Activated CD8-positive, alpha-beta memory T cell treated with anti-CD3 and anti-CD28 coated beads, Interleukin-2, amount 50 U/mL, for 4 hours (primary cell): ENCODE data around the gene PLCXD3.
"Not testable (repeated sequence)": the region's sequence is repeated elsewhere in the genome, so short reads cannot be mapped to it uniquely, and the experiment has no call there.

Source experiments
- DNase-seq: peaks from one replicate; pipeline ENCODE4 v3.0.0-alpha.2; 2020

PLCXD3 gene

DNA sequence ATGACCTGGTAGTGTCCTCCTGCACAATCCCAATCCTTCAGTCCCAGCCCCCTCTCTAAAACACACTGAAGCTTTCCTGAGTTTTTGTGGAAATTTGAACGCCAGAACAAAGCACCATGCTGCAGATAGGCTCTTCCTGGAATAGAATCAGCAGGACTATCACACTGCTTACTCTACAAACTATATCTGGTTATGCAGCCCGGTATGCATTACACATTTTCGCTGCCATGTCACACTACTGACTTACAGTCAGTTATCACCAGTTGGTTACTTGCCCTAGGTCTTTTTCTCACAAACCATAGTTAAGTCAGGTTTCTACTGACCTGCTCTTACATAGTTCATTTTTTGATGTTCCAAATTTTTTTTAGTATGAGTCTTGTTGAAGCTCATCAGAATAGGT lies 24.9 kb downstream of the PLCXD3 start:
- DNase-seq = no peak

DNA sequence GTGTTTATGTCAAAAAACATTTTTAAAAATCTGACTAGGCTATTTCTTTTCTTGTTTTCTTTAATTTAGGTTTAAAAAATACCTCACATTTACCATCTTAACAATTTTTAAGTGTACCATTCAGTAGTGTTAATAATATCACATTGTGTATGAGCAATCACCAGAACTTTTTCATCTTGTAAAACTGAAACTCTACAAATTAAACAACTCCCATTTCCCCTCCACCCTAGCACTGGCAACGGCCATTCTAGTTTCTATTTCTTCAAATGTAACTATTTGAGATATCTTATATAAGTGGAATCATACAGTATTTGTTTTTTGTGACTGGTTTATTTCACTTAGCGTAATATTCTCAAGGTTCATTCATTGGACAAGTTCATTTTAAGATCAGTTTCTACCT lies 27.7 kb downstream of the PLCXD3 start:
- DNase-seq = no peak

DNA sequence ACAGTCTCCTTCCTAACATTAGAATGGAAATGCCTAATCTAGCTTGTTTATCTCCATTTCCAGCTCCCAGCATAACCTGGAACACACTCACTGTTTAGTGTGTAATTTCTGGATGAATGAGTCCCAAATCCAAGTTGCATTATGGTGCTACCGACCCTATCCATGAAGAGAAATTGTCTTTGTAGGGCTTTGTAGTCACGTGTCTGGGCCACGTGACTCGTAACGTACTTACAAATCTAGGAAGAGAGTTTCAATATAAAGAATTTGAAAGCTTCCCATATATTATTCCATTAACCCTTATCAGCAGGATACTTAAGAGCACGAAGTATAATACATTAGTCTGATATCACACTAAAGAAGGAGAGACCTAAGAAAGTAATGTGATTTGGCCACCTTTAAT lies 28.2 kb downstream of the PLCXD3 start:
- no peak for DNase-seq

- not testable (repeated sequence) for DNase-seq
Observed at GRCh38 chr5:41471571-41472208, 38.7 kb downstream of the PLCXD3 start.

GRCh38 chr5:41465493-41466171 lies 44.8 kb downstream of the PLCXD3 start:
- no peak for DNase-seq

GRCh38 chr5:41459557-41459956 lies 50.8 kb downstream of the PLCXD3 start:
- no peak for DNase-seq

- no peak for DNase-seq
Observed at GRCh38 chr5:41457094-41457493, 53.3 kb downstream of the PLCXD3 start.

DNA sequence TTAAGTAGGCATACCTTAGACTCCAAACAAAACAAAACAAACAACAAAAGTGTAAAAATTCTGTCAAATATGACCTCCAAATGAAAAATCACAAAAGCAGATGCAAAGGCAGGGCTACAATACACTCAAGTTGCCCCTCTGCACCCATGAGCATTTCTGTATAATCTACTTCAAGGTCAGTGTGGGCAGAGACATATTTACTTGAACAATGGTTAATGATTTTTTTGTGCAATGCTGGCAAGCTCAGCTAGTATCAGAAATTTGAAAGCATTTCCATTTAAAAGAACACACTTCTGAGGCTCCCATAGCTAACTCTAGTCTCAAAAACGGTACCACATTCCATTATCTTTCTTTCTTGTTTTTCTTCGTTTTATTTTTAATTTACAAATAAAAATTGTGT lies 57.9 kb downstream of the PLCXD3 start:
- DNase-seq = no peak

DNA sequence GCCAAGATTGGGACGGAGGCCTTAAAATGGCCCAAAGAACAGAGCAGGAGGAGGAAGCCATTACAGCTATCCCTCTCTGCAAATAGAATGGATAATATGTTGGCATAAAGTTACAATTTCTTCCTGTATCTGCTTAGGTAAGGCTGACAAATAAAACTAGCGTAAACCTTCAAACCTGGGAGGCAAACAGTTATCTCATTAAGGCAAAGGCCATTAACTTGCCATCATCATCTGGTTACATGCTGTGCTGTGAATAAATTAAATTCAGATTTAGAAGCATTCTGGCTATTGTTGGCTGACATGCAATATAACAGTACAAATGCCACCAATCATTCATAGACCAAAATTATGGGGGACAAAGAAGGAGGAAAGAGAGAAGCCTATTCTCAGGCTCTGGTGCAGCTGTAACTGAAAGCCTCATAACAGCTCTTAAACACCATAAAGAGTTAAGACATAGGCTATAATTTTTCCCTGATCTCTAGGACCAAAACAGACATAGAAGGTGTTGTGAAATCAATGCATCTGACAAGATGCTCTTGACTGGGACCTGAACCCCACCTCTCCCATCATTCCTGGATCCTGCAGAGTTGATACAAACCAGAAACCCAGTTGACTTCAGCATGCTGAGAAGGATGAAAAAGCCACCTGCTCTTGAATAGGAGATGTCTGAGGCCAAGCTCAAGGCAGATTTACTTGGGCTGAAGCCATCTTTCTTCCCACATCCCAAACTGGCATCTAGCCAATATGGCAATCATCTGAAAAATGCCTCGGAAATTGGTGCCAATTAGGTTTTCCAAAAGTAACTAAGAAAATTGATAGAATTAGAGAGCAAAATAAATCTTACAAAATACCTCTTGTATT lies 62.5 kb downstream of the PLCXD3 start:
- no peak for DNase-seq

DNA sequence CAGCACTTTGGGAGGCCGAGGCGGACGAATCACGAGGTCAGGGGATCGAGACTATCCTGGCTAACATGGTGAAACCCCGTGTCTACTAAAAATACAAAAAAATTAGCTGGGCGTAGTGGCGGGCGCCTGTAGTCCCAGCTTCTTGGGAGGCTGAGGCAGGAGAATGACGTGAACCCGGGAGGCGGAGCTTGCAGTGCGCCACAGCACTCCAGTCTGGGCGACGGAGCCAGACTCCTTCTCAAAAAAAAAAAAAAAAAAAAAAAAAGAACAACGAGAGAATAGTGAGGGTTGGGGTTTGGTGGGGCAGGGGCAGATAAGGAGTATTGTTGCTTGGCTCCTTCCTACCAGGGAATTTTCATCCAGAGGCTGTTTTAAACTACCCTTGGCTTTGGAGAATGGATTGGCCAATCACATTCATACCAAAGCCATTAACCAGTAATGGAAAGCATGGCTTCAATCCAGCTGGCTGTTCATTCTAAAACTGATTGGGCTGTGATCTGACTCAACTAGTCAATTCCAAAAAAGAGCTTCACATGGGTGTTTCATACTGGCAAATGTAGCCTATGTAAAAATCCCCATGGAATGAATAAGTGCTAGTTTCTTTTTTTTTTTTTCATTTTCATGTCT lies 64.4 kb downstream of the PLCXD3 start:
- no peak for DNase-seq

DNA sequence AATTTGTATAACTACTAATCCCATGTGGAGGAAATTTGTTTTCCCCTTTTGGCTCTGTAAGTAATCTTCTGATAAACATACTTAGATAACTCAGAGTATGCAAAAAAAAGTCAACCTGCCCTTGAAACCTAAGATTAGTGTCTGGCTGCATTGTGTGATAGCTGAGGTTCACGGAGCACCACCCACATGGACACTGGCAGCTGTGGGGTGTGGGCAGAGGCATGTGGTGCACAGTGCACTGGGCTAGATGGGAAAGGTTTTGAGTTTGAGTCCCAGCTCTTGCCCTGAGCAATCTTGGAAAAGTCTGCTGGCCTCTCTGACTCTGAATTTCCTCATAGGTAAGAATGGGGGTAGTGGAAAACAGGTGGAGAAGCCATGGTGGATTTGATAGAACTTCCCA lies 75.1 kb downstream of the PLCXD3 start:
- DNase-seq = no peak

GRCh38 chr5:41433552-41434181 lies 76.7 kb downstream of the PLCXD3 start:
- DNase-seq = no peak

DNA sequence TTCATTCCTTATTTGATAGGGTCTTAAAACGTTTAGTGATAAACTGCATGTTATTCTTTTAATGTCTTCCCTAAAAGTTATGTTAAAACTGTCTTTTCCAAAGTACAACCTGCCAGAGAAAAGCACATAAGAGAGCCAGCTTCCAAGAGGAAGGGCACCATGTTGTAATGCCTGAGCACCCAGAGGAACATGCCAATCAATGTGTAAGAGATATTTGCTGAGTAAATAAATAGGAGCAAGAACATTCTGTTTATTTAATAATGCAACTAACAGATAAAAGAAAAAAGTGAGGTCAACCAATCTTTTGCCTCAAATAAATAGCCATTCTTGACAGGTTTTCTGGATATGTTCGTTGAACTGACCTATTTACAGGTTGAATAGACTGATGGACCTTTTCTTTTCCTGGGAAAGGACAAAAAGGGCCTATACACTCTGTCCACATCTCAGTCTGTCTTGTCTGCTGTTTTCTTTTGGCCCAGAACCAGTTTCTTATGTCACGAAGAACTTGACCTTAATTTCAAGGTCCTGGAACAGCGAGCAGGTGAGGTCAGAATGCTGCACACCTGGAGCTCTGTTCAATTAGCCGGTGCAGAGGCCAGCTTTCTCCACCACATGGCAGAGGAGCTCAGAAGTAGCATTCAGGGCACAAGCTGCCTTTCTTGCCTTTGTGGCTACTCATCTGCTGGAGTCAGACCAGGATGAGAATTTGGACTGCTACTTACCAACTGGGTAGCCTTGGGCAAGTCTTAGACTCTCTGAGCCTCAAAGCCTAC lies 77.7 kb downstream of the PLCXD3 start:
- no peak for DNase-seq

- DNase-seq = no peak
Observed at GRCh38 chr5:41427505-41427904, 82.9 kb downstream of the PLCXD3 start.

DNA sequence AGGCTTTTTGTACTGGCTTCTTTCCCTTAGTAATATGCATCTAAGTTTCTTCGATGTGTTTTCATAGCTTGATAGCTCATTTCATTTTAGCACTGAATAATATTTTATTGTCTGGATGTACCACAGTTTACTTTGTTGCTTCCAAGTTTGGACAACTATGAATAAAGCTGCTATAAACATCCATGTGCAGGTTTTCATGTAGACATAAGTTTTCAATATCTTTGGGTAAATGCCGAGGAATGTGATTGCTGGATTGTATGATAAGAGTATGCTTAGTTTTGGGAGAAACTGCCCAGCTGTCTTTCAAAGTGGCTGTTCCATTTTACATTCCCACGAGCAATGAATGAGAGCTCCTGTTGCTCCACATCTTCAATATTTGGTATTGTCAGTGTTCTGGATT lies 84.7 kb downstream of the PLCXD3 start:
- no peak for DNase-seq

GRCh38 chr5:41420492-41421067 lies 89.8 kb downstream of the PLCXD3 start:
- DNase-seq = no peak

DNA sequence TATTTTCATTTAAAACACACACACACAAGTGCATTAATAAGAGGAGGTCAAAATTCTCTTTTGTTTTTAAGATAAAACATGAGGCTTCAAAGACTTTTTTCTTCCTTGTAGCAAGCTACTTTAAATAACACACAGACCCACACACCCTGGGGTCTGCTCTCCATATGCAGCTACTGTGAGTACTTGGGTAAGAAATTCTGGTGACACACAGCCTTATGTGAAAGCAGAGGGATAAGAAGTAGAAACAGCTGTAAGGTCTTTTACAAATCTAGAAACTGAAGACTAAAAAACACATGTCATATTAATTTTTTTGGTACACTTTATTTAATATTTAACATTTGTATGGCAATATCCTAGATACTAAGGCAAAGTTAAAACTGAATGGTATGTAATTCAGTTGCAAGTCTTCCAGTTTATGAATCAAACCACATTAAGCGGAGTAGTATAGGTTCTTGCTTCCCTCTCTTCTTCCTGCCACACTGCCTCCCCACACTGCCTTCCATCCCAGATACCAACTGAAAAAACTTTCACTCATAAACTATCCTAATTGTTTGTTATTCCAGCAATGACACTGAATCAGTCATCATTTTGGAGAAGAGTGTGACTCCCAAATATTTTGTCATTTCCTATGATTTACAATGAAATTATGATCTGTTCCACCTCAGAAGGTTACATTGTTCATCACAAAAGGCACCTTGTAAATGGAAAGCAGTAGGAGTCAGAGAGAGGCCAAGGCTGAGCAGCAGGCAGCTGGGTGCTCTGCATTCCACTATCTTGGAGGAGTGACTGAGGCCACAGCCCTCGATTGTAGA lies 92.0 kb downstream of the PLCXD3 start:
- no peak for DNase-seq

GRCh38 chr5:41416336-41416735 lies 94.1 kb downstream of the PLCXD3 start:
- DNase-seq = no peak

- no peak for DNase-seq
Observed at GRCh38 chr5:41415242-41415641, 95.2 kb downstream of the PLCXD3 start.

DNA sequence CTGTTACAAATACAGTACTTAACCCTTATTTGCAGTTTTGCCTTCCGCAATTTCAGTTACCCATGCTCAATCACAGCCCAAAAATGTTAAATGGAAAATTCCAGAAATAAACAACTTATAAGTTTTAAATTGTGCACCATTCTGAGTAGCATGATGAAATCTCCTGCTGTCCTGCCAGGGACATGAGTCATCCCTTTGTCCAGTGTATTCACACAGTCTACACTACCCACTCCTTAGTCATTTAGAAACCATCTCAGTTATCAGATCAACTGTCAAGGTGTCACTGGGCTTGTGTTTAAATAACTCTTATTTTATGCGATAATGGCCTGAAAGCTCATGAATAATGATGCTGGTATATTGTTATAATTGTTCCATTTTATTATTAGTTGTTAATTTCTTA lies 95.8 kb downstream of the PLCXD3 start:
- DNase-seq = no peak

DNA sequence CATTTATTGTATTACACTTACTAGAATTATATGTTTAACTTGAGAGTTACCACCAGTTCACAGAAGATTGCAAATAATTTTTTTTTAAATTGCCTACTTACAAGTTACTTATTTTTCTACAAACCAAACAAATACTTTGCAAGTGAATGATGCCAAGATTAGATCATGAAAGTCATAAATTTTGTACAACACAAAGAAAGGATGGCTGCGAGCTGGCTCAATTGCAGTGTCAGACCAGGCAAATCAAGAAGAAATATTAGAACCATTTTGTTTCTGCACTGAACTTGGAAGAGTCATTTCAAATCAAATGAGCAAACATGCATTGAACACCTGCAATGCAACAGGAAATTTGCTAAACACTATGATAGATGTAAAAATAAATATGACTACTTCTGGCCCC lies 97.3 kb downstream of the PLCXD3 start:
- no peak for DNase-seq
